GM23338 (cell line): ENCODE data around the gene SFI1.

Experiments used
- CREB1 ChIP-seq: fragments of 250-450 bp; sonication (Bioruptor Pico); IDR thresholded peaks from 2 replicates; pipeline ENCODE4 v1.5.0; 2020; ENCODE audit warnings: low read depth, mild to moderate bottlenecking, moderate library complexity
- ETS1 ChIP-seq: IDR thresholded peaks from 2 replicates; pipeline ENCODE4 v1.6.1; 2016; ENCODE audit warnings: antibody characterized with exemption
- EZH2 ChIP-seq: fragments of 200-600 bp; sonication (generic); IDR thresholded peaks from one replicate; pipeline ENCODE4 v1.8.0; 2017; ENCODE audit warnings: antibody characterized with exemption, mild to moderate bottlenecking, low read depth; ENCODE audit not compliant: unreplicated experiment
- EZH2phosphoT487 ChIP-seq: fragments of 200-600 bp; sonication (generic); IDR thresholded peaks from one replicate; pipeline ENCODE4 v1.8.1; 2018; ENCODE audit warnings: antibody characterized with exemption; ENCODE audit not compliant: unreplicated experiment
- JUNB ChIP-seq: IDR thresholded peaks from one replicate; pipeline ENCODE4 v1.6.1; 2016; ENCODE audit warnings: antibody characterized with exemption; ENCODE audit not compliant: unreplicated experiment
- NANOG ChIP-seq: IDR thresholded peaks from 2 replicates; pipeline ENCODE4 v1.6.1; 2016; ENCODE audit warnings: antibody characterized with exemption, borderline replicate concordance
- POLR2AphosphoS5 ChIP-seq: IDR thresholded peaks from 2 replicates; pipeline ENCODE4 v1.6.1; 2016; ENCODE audit warnings: antibody characterized with exemption, low read depth
- STAT1 ChIP-seq: IDR thresholded peaks from one replicate; pipeline ENCODE4 v1.6.1; 2016; ENCODE audit warnings: antibody characterized with exemption; ENCODE audit not compliant: unreplicated experiment
- ZNF114 ChIP-seq: fragments of 250-450 bp; sonication (Bioruptor Pico); IDR thresholded peaks from 2 replicates; pipeline ENCODE4 v1.5.0; 2020; ENCODE audit warnings: mild to moderate bottlenecking, moderate library complexity
- ZNF331 ChIP-seq: fragments of 250-450 bp; sonication (Bioruptor Pico); IDR thresholded peaks from 2 replicates; pipeline ENCODE4 v1.5.0; 2020; ENCODE audit warnings: low read depth, mild to moderate bottlenecking, moderate library complexity
- TF ChIP-seq, protein P1 (sequence below), 2 experiments: fragments of 200-600 bp in 1 of 2; sonication (generic) in 1 of 2; conservative IDR thresholded peaks; 2 replicates each; pipeline versions ENCODE4 v1.5.1 to v1.6.1; 2016 to 2017; ENCODE audit warnings: antibody characterized with exemption in 2 of 2, low read depth in 2 of 2, mild to moderate bottlenecking in 2 of 2, moderate library complexity in 1 of 2
- TF ChIP-seq, protein P2 (sequence below): IDR thresholded peaks from one replicate; pipeline ENCODE4 v1.6.1; 2018; ENCODE audit warnings: antibody characterized with exemption; ENCODE audit not compliant: unreplicated experiment

GRCh38 chr22:31533374-31533773, 37.0 kb downstream of the SFI1 start:
- TF ChIP-seq, protein P1, sequence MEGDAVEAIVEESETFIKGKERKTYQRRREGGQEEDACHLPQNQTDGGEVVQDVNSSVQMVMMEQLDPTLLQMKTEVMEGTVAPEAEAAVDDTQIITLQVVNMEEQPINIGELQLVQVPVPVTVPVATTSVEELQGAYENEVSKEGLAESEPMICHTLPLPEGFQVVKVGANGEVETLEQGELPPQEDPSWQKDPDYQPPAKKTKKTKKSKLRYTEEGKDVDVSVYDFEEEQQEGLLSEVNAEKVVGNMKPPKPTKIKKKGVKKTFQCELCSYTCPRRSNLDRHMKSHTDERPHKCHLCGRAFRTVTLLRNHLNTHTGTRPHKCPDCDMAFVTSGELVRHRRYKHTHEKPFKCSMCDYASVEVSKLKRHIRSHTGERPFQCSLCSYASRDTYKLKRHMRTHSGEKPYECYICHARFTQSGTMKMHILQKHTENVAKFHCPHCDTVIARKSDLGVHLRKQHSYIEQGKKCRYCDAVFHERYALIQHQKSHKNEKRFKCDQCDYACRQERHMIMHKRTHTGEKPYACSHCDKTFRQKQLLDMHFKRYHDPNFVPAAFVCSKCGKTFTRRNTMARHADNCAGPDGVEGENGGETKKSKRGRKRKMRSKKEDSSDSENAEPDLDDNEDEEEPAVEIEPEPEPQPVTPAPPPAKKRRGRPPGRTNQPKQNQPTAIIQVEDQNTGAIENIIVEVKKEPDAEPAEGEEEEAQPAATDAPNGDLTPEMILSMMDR (conservative IDR thresholded peaks at IDR 0.05; ENCODE audit: low read depth in 2 of 2) = no peak
- no peak for TF ChIP-seq EZH2phosphoT487
- no peak for TF ChIP-seq CREB1 (CRISPR knock-in tag)
- no peak for TF ChIP-seq POLR2AphosphoS5
- no peak for TF ChIP-seq EZH2
- TF ChIP-seq JUNB = no peak
- TF ChIP-seq ETS1 = no peak
- no peak for TF ChIP-seq ZNF114 (CRISPR knock-in tag)
- TF ChIP-seq ZNF331 (CRISPR knock-in tag) = no peak
- TF ChIP-seq, protein P2, sequence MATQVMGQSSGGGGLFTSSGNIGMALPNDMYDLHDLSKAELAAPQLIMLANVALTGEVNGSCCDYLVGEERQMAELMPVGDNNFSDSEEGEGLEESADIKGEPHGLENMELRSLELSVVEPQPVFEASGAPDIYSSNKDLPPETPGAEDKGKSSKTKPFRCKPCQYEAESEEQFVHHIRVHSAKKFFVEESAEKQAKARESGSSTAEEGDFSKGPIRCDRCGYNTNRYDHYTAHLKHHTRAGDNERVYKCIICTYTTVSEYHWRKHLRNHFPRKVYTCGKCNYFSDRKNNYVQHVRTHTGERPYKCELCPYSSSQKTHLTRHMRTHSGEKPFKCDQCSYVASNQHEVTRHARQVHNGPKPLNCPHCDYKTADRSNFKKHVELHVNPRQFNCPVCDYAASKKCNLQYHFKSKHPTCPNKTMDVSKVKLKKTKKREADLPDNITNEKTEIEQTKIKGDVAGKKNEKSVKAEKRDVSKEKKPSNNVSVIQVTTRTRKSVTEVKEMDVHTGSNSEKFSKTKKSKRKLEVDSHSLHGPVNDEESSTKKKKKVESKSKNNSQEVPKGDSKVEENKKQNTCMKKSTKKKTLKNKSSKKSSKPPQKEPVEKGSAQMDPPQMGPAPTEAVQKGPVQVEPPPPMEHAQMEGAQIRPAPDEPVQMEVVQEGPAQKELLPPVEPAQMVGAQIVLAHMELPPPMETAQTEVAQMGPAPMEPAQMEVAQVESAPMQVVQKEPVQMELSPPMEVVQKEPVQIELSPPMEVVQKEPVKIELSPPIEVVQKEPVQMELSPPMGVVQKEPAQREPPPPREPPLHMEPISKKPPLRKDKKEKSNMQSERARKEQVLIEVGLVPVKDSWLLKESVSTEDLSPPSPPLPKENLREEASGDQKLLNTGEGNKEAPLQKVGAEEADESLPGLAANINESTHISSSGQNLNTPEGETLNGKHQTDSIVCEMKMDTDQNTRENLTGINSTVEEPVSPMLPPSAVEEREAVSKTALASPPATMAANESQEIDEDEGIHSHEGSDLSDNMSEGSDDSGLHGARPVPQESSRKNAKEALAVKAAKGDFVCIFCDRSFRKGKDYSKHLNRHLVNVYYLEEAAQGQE = no peak
- TF ChIP-seq STAT1 = no peak
- no peak for TF ChIP-seq NANOG
